ENCODE data around the gene WWOX.
"Not testable (repeated sequence)": the region's sequence is repeated elsewhere in the genome, so short reads cannot be mapped to it uniquely, and the experiment has no call there.

DNA sequence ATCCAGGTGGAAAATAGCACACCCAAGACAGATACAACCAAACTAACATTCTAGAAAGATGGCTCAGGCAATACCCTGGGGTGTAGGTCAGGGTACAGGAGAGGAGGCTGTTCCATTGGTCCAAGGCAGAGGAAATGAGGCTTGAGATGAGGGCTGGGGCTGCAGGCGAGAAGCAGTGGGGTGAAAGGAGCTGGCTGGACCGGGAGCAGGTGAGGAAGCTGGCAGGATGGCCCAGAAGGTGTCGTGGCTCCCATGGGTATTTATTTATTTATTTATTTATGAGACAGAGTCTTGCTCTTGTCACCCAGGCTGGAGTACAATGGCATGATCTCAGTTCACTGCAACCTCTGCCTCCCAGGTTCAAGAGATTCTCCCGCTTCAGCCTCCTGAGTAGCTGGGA lies 1161.4 kb downstream of the WWOX start:
- TF ChIP-seq NBN (conservative IDR thresholded peaks at IDR 0.05); GABPA (IDR thresholded peaks at IDR 0.05; ENCODE audit: low read depth, low read length); GABPA (CRISPR knock-in tag; IDR thresholded peaks at IDR 0.05; ENCODE audit: low read depth); ZNF788 (CRISPR knock-in tag; IDR thresholded peaks at IDR 0.05; ENCODE audit: borderline replicate concordance); RXRA (CRISPR knock-in tag; IDR thresholded peaks at IDR 0.05); CBX1 (IDR thresholded peaks at IDR 0.05; ENCODE audit: low read depth); NFRKB (IDR thresholded peaks at IDR 0.05); ZNF761 (CRISPR knock-in tag; conservative IDR thresholded peaks at IDR 0.05); NR3C1 (CRISPR knock-in tag; IDR thresholded peaks at IDR 0.05): not testable (repeated sequence)
- TF ChIP-seq, protein P1, sequence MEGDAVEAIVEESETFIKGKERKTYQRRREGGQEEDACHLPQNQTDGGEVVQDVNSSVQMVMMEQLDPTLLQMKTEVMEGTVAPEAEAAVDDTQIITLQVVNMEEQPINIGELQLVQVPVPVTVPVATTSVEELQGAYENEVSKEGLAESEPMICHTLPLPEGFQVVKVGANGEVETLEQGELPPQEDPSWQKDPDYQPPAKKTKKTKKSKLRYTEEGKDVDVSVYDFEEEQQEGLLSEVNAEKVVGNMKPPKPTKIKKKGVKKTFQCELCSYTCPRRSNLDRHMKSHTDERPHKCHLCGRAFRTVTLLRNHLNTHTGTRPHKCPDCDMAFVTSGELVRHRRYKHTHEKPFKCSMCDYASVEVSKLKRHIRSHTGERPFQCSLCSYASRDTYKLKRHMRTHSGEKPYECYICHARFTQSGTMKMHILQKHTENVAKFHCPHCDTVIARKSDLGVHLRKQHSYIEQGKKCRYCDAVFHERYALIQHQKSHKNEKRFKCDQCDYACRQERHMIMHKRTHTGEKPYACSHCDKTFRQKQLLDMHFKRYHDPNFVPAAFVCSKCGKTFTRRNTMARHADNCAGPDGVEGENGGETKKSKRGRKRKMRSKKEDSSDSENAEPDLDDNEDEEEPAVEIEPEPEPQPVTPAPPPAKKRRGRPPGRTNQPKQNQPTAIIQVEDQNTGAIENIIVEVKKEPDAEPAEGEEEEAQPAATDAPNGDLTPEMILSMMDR (CRISPR knock-in tag; IDR thresholded peaks at IDR 0.05) = not testable (repeated sequence)
- TF ChIP-seq, protein P2, sequence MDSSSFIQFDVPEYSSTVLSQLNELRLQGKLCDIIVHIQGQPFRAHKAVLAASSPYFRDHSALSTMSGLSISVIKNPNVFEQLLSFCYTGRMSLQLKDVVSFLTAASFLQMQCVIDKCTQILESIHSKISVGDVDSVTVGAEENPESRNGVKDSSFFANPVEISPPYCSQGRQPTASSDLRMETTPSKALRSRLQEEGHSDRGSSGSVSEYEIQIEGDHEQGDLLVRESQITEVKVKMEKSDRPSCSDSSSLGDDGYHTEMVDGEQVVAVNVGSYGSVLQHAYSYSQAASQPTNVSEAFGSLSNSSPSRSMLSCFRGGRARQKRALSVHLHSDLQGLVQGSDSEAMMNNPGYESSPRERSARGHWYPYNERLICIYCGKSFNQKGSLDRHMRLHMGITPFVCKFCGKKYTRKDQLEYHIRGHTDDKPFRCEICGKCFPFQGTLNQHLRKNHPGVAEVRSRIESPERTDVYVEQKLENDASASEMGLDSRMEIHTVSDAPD (CRISPR knock-in tag; IDR thresholded peaks at IDR 0.05) = not testable (repeated sequence)
- TF ChIP-seq, protein P3, sequence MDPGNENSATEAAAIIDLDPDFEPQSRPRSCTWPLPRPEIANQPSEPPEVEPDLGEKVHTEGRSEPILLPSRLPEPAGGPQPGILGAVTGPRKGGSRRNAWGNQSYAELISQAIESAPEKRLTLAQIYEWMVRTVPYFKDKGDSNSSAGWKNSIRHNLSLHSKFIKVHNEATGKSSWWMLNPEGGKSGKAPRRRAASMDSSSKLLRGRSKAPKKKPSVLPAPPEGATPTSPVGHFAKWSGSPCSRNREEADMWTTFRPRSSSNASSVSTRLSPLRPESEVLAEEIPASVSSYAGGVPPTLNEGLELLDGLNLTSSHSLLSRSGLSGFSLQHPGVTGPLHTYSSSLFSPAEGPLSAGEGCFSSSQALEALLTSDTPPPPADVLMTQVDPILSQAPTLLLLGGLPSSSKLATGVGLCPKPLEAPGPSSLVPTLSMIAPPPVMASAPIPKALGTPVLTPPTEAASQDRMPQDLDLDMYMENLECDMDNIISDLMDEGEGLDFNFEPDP (CRISPR knock-in tag; conservative IDR thresholded peaks at IDR 0.05) = not testable (repeated sequence)
